CD4-positive, alpha-beta T cell (primary cell): ENCODE data around the gene KLHL2. TPM values are rescaled to one million over a fixed set of nuclear protein-coding genes. Genes with fewer than 3 reads are reported as not detected.
A peak's percentile ranks its signal among the peaks of the same experiment; 100 is the strongest.

Experiments
- ATAC-seq: fragments of 200-7000 bp; cut with Tn5 transposase; one replicate; pipeline ENCODE4 v1.10.0; 2022; ENCODE audit warnings: mild to moderate bottlenecking; ENCODE audit not compliant: poor library complexity
- CTCF ChIA-PET: fragments of 350-600 bp; sonication (Branson Sonifier 250); formaldehyde crosslinking; loops from one replicate; lab custom pipeline; 2021; ENCODE audit warnings: antibody characterized with exemption, inconsistent platforms; lab: Charles Lee
- POLR2A ChIA-PET: fragments of 350-600 bp; sonication (Branson Sonifier 250); formaldehyde crosslinking; loops from one replicate; lab custom pipeline; 2021; ENCODE audit warnings: antibody characterized with exemption, inconsistent platforms; lab: Charles Lee
- DNase-seq, 14 experiments: peaks; one replicate each; pipeline ENCODE4 v3.0.0-alpha.2; 2013 to 2020; ENCODE audit warnings: mixed read lengths in 2 of 14
- H3K27ac ChIP-seq, 2 donors: one replicate each; pipeline versions ENCODE4 v1.5.1 to v1.7.0; 2013; ENCODE audit warnings: low read length in 2 of 2, low read depth in 1 of 2, mild to moderate bottlenecking in 1 of 2
- H3K27me3 ChIP-seq, 2 experiments: 1 replicate in 1 of 2; 2 replicates in 1 of 2; pipeline versions ENCODE4 v1.6.1 to v1.7.0; 2013; ENCODE audit warnings: low read length in 2 of 2, control low read depth in 1 of 2, mild to moderate bottlenecking in 1 of 2, moderate library complexity in 1 of 2; ENCODE audit not compliant: insufficient read depth in 2 of 2, control insufficient read depth in 1 of 2
- H3K36me3 ChIP-seq: one replicate; pipeline ENCODE4 v1.6.1; 2013; ENCODE audit warnings: low read length, control low read depth; ENCODE audit not compliant: insufficient read depth
- H3K4me1 ChIP-seq: one replicate; pipeline ENCODE4 v1.6.1; 2013; ENCODE audit warnings: low read length, control low read depth; ENCODE audit not compliant: insufficient read depth
- H3K4me3 ChIP-seq: one replicate; pipeline ENCODE4 v1.5.1; 2013; ENCODE audit warnings: mild to moderate bottlenecking, low read length, moderate library complexity
- H3K9me3 ChIP-seq, 2 experiments: 1 replicate in 1 of 2; 2 replicates in 1 of 2; pipeline versions ENCODE4 v1.6.1 to v1.7.0; 2013; ENCODE audit warnings: low read length in 2 of 2, mild to moderate bottlenecking in 2 of 2, control low read depth in 1 of 2, moderate library complexity in 1 of 2; ENCODE audit not compliant: control insufficient read depth in 1 of 2, insufficient read depth in 1 of 2
- H3K27ac Mint-ChIP-seq: one replicate; pipeline ENCODE4 v1.8.0; 2020; ENCODE audit warnings: mixed read lengths
- H3K27me3 Mint-ChIP-seq: one replicate; pipeline ENCODE4 v1.8.0; 2021; ENCODE audit warnings: mixed read lengths
- H3K36me3 Mint-ChIP-seq: one replicate; pipeline ENCODE4 v1.8.0; 2021; ENCODE audit warnings: low read depth, mixed read lengths
- H3K4me1 Mint-ChIP-seq: one replicate; pipeline ENCODE4 v1.8.0; 2021; ENCODE audit warnings: low read depth, mixed read lengths
- H3K4me3 Mint-ChIP-seq: one replicate; pipeline ENCODE4 v1.8.0; 2020; ENCODE audit warnings: mild to moderate bottlenecking, mixed read lengths
- H3K9me3 Mint-ChIP-seq: one replicate; pipeline ENCODE4 v1.8.0; 2020; ENCODE audit warnings: mixed read lengths
- CTCF ChIP-seq: fragments of 200-600 bp; IDR thresholded peaks from one replicate; pipeline ENCODE4 v1.8.0; 2022; ENCODE audit warnings: antibody characterized with exemption, mild to moderate bottlenecking
- intact Hi-C, 2 experiments: fragments of 100-400 bp; cut with DNase I in 1 of 2; cut with micrococcal nuclease in 1 of 2; formaldehyde crosslinking; loops; one replicate each; pipeline versions ENCODE4 v1.15.1 to v1.9.0; 2023 to 2025; cut with DNase I, micrococcal nuclease
- total RNA-seq, 174 experiments: library from RNA in 2 of 174; stranded (reverse) in 2 of 174; gene quantifications; one replicate each; pipeline ENCODE4 v1.2.3 and lab custom pipeline; 2021 to 2026

Gene KLHL2
- total RNA-seq, 2 experiments from 2014 or later, result 19.9 to 20.0 TPM

GRCh38 chr4:165294907-165295306 lies 87.5 kb downstream of the KLHL2 start:
- Mint-ChIP-seq H3K4me1 (peaks cover 23% of the 10 kb centered on the region), H3K9me3 (no peaks in the 10 kb centered on the region), H3K27me3 (no peaks in the 10 kb centered on the region), H3K36me3 (peaks cover 46% of the 10 kb centered on the region), H3K4me3 (peak overlapping the region; percentile 14), H3K27ac (peak overlapping the region; percentile 71)
- POLR2A ChIA-PET, result interaction anchor here (0.9 kb wide), 1 partner anchor 32 kb away, joined by 5 read pairs; the partner anchor contains the start of gene MSMO1
- no peak overlapping the region for H3K4me3 ChIP-seq
- intact Hi-C loops, result loop anchor here in 1 of 2 experiments (5.0 kb wide), 1 partner anchor 38 kb away; no protein-coding TSS in a partner anchor
- no peaks in the 10 kb centered on the region for H3K9me3 ChIP-seq
- peak overlapping the region in 1 of 2 donors; percentile 20 for H3K27ac ChIP-seq
- DNase-seq (peak in 11 of 14 experiments; percentile 7 to 42 (median 23)), ATAC-seq (peak; percentile 96)
- no peaks in the 10 kb centered on the region for H3K4me1 ChIP-seq
- CTCF ChIA-PET, result no interaction called here
- H3K27me3 ChIP-seq, result no peaks in the 10 kb centered on the region
- H3K36me3 ChIP-seq, result peaks cover 21% of the 10 kb centered on the region
- no peak for TF ChIP-seq CTCF

- no peaks in the 10 kb centered on the region for H3K9me3 Mint-ChIP-seq
- H3K36me3 ChIP-seq, result peaks cover 21% of the 10 kb centered on the region
- ATAC-seq (no peak), DNase-seq (no peak)
- no peak overlapping the region for H3K4me3 Mint-ChIP-seq
- H3K27ac Mint-ChIP-seq, result no peak overlapping the region
- no peak for TF ChIP-seq CTCF
- H3K4me1 Mint-ChIP-seq, result peaks cover 38% of the 10 kb centered on the region
- no peaks in the 10 kb centered on the region for H3K27me3 ChIP-seq
- ChIA-PET CTCF (no interaction called here), POLR2A (no interaction called here)
- no peaks in the 10 kb centered on the region for H3K27me3 Mint-ChIP-seq
- no peaks in the 10 kb centered on the region for H3K9me3 ChIP-seq
- intact Hi-C loops, result loop anchor here in 1 of 2 experiments (5.0 kb wide), 1 partner anchor 40 kb away; no protein-coding TSS in a partner anchor
- H3K4me3 ChIP-seq, result no peak overlapping the region
- H3K4me1 ChIP-seq, result no peaks in the 10 kb centered on the region
- H3K27ac ChIP-seq, result no peak overlapping the region
- peaks cover 55% of the 10 kb centered on the region for H3K36me3 Mint-ChIP-seq
Measured at GRCh38 chr4:165297626-165298025, 90.3 kb downstream of the KLHL2 start.

- no peak for ATAC-seq
- H3K27ac ChIP-seq, result no peak overlapping the region
- Mint-ChIP-seq H3K36me3 (peaks cover 61% of the 10 kb centered on the region), H3K27me3 (no peaks in the 10 kb centered on the region), H3K4me3 (no peak overlapping the region), H3K9me3 (no peaks in the 10 kb centered on the region), H3K4me1 (peaks cover 36% of the 10 kb centered on the region), H3K27ac (no peak overlapping the region)
- POLR2A ChIA-PET, result no interaction called here
- no peak for TF ChIP-seq CTCF
- H3K9me3 ChIP-seq, result no peaks in the 10 kb centered on the region
- H3K27me3 ChIP-seq, result no peaks in the 10 kb centered on the region
- CTCF ChIA-PET, result interaction anchor here (1.4 kb wide), 1 partner anchor 25 kb away, joined by 3 read pairs; no protein-coding TSS in a partner anchor
- H3K4me1 ChIP-seq, result no peaks in the 10 kb centered on the region
- H3K36me3 ChIP-seq, result peaks cover 21% of the 10 kb centered on the region
- DNase-seq, result peak in 1 of 14 experiments; percentile 18
- intact Hi-C loops, result loop anchor here in 1 of 2 experiments (5.0 kb wide), 1 partner anchor 42 kb away; no protein-coding TSS in a partner anchor
- no peak overlapping the region for H3K4me3 ChIP-seq
Measured at GRCh38 chr4:165299399-165300060, 92.2 kb downstream of the KLHL2 start.
